ENCODE measurements around the gene CYBC1. TPM values are rescaled to one million over a fixed set of nuclear protein-coding genes. Genes with fewer than 3 reads are reported as not detected.
A peak's percentile ranks its signal among the peaks of the same experiment; 100 is the strongest.

Gene CYBC1
- total and polyA plus RNA-seq, 7 experiments from 2014 or later = 112 to 385 (median 181) TPM

GRCh38 chr17:82428546-82428945 is 22.0 kb downstream of the CYBC1 start:
- no peaks in the 10 kb centered on the region for H3K9me3 ChIP-seq (ENCODE audit: control insufficient read depth in 2 of 3, low read length in 3 of 3)
- no peaks in the 10 kb centered on the region for H3K9me3 Mint-ChIP-seq
- peaks cover 0 to 24% (median 8%) of the 10 kb centered on the region in 5 donors for H3K36me3 Mint-ChIP-seq
- DNase-seq (no peak), ATAC-seq (no peak)
- CTCF ChIA-PET = no interaction called here
- intact Hi-C loops (cut with micrococcal nuclease) = no loop called here
- H3K4me3 Mint-ChIP-seq = no peak overlapping the region
- no peaks in the 10 kb centered on the region for H3K27me3 Mint-ChIP-seq
- H3K27ac Mint-ChIP-seq = peak overlapping the region in 1 of 9 donors; percentile 18
- peaks cover 0 to 13% (median 0%) of the 10 kb centered on the region in 3 experiments for H3K36me3 ChIP-seq (ENCODE audit: control insufficient read depth in 2 of 3, insufficient read depth in 3 of 3, low read length in 3 of 3)
- H3K4me1 ChIP-seq (ENCODE audit: control insufficient read depth in 2 of 2, insufficient read depth in 2 of 2, low read length in 2 of 2) = no peaks in the 10 kb centered on the region
- no peak overlapping the region for H3K4me3 ChIP-seq (ENCODE audit: low read length)
- no peak overlapping the region for H3K27ac ChIP-seq (ENCODE audit: low read depth, low read length)
- POLR2A ChIA-PET = no interaction called here
- peaks cover 17 to 23% (median 20%) of the 10 kb centered on the region in 7 donors for H3K4me1 Mint-ChIP-seq
- H3K27me3 ChIP-seq (ENCODE audit: control insufficient read depth in 2 of 2, insufficient read depth in 2 of 2, low read length in 2 of 2) = no peaks in the 10 kb centered on the region

- Mint-ChIP-seq H3K27ac (peak overlapping the region in 3 of 9 donors; percentile 37 to 52 (median 50)), H3K4me1 (peaks cover 19 to 32% (median 25%) of the 10 kb centered on the region in 7 donors), H3K27me3 (no peaks in the 10 kb centered on the region), H3K4me3 (no peak overlapping the region), H3K36me3 (peaks cover 4 to 44% (median 33%) of the 10 kb centered on the region in 5 donors), H3K9me3 (peaks cover 0 to 3% (median 0%) of the 10 kb centered on the region in 11 donors)
- H3K27me3 ChIP-seq (ENCODE audit: control insufficient read depth in 2 of 2, insufficient read depth in 2 of 2, low read length in 2 of 2) = no peaks in the 10 kb centered on the region
- CTCF ChIA-PET = no interaction called here
- peaks cover 0 to 6% of the 10 kb centered on the region in 2 donors for H3K4me1 ChIP-seq (ENCODE audit: control insufficient read depth in 2 of 2, insufficient read depth in 2 of 2, low read length in 2 of 2)
- POLR2A ChIA-PET = no interaction called here
- no peak overlapping the region for H3K4me3 ChIP-seq (ENCODE audit: low read length)
- ATAC-seq (no peak), DNase-seq (no peak)
- intact Hi-C loops (cut with micrococcal nuclease) = no loop called here
- H3K9me3 ChIP-seq (ENCODE audit: control insufficient read depth in 2 of 3, low read length in 3 of 3) = no peaks in the 10 kb centered on the region
- H3K36me3 ChIP-seq (ENCODE audit: control insufficient read depth in 2 of 3, insufficient read depth in 3 of 3, low read length in 3 of 3) = peaks cover 0 to 17% (median 4%) of the 10 kb centered on the region in 3 experiments
- no peak overlapping the region for H3K27ac ChIP-seq (ENCODE audit: low read depth, low read length)
These were observed 25.7 kb downstream of the CYBC1 start for GRCh38 chr17:82424863-82425159.

GRCh38 chr17:82424001-82424862 is 26.3 kb downstream of the CYBC1 start:
- DNase-seq (peak; percentile 25 to 51 (median 41)), ATAC-seq (peak; percentile 67)
- Histone ChIP-seq H3K9me3 (ENCODE audit: control insufficient read depth in 2 of 3, low read length in 3 of 3) (no peaks in the 10 kb centered on the region), H3K4me1 (ENCODE audit: control insufficient read depth in 2 of 2, insufficient read depth in 2 of 2, low read length in 2 of 2) (peaks cover 0 to 8% of the 10 kb centered on the region in 2 donors), H3K27ac (ENCODE audit: low read depth, low read length) (no peak overlapping the region), H3K36me3 (ENCODE audit: control insufficient read depth in 2 of 3, insufficient read depth in 3 of 3, low read length in 3 of 3) (peaks cover 0 to 14% (median 4%) of the 10 kb centered on the region in 3 experiments), H3K27me3 (ENCODE audit: control insufficient read depth in 2 of 2, insufficient read depth in 2 of 2, low read length in 2 of 2) (no peaks in the 10 kb centered on the region), H3K4me3 (ENCODE audit: low read length) (no peak overlapping the region)
- ChIA-PET CTCF (no interaction called here), POLR2A (no interaction called here)
- peak overlapping the region in 4 of 9 donors; percentile 24 to 52 (median 44) for H3K27ac Mint-ChIP-seq
- H3K36me3 Mint-ChIP-seq = peaks cover 4 to 43% (median 29%) of the 10 kb centered on the region in 5 donors
- intact Hi-C loops (cut with micrococcal nuclease) = no loop called here
- no peak overlapping the region for H3K4me3 Mint-ChIP-seq
- H3K4me1 Mint-ChIP-seq = peaks cover 19 to 32% (median 25%) of the 10 kb centered on the region in 7 donors
- no peaks in the 10 kb centered on the region for H3K27me3 Mint-ChIP-seq
- H3K9me3 Mint-ChIP-seq = peaks cover 0 to 3% (median 0%) of the 10 kb centered on the region in 11 donors

GRCh38 chr17:82419540-82419939 is 31.0 kb downstream of the CYBC1 start:
- Histone ChIP-seq H3K4me1 (ENCODE audit: control insufficient read depth in 2 of 2, insufficient read depth in 2 of 2, low read length in 2 of 2) (peaks cover 5 to 15% of the 10 kb centered on the region in 2 donors), H3K27ac (ENCODE audit: low read depth, low read length) (peak overlapping the region; percentile 94), H3K9me3 (ENCODE audit: control insufficient read depth in 2 of 3, low read length in 3 of 3) (no peaks in the 10 kb centered on the region), H3K4me3 (ENCODE audit: low read length) (peak overlapping the region; percentile 89), H3K36me3 (ENCODE audit: control insufficient read depth in 2 of 3, insufficient read depth in 3 of 3, low read length in 3 of 3) (peaks cover 0 to 13% (median 4%) of the 10 kb centered on the region in 3 experiments), H3K27me3 (ENCODE audit: control insufficient read depth in 2 of 2, insufficient read depth in 2 of 2, low read length in 2 of 2) (no peaks in the 10 kb centered on the region)
- Mint-ChIP-seq H3K36me3 (peaks cover 4 to 37% (median 31%) of the 10 kb centered on the region in 5 donors), H3K9me3 (peaks cover 0 to 3% (median 0%) of the 10 kb centered on the region in 11 donors), H3K4me3 (peak overlapping the region; percentile 78 to 89 (median 84)), H3K27ac (peak overlapping the region; percentile 80 to 92 (median 86)), H3K27me3 (no peaks in the 10 kb centered on the region), H3K4me1 (peaks cover 19 to 44% (median 29%) of the 10 kb centered on the region in 7 donors)
- ChIA-PET POLR2A (interaction anchor here (0.7 to 3.2 kb wide), 10 partner anchors 8 to 122 kb away, joined by 3 to 19 read pairs (median 5); partner anchors contain the start of genes FOXK2 and NARF), CTCF (interaction anchor here (0.6 to 0.9 kb wide), 2 partner anchors 74 to 444 kb away, joined by 3 read pairs; no protein-coding TSS in a partner anchor)
- ATAC-seq (no peak), DNase-seq (peak in 2 of 9 donors; percentile 22 to 30)
- intact Hi-C loops (cut with micrococcal nuclease) = loop anchor here (1.0 to 5.0 kb wide), 7 partner anchors 30 to 397 kb away; partner anchors contain the start of genes CENPX (in 1 of the 2), LRRC45 (in 1 of the 2) and TBCD (in 1 of the 2)

GRCh38 chr17:82418001-82418986 is 32.3 kb downstream of the CYBC1 start, which contains the start of the genes HEXD and OGFOD3:
TSS of gene HEXD (plus strand) at chr17:82418347. CDS start at chr17:82419800, 1,453 bp downstream.
TSS of gene OGFOD3 (minus strand) at chr17:82418586. CDS start at chr17:82418485, 101 bp downstream.
- H3K36me3 Mint-ChIP-seq = peaks cover 4 to 40% (median 32%) of the 10 kb centered on the region in 5 donors

More at GRCh38 chr17:82418001-82418986, 32.3 kb downstream of the CYBC1 start, which contains the start of the genes HEXD and OGFOD3:
- Mint-ChIP-seq H3K4me3 (peak within 1 kb of the TSS; percentile 78 to 89 (median 84)), H3K27ac (peak within 1 kb of the TSS; percentile 80 to 92 (median 86)), H3K9me3 (peaks cover 0 to 3% (median 0%) of the 10 kb centered on the region in 11 donors), H3K4me1 (peaks cover 23 to 42% (median 31%) of the 10 kb centered on the region in 7 donors), H3K27me3 (no peaks in the 10 kb centered on the region)
- intact Hi-C loops (cut with micrococcal nuclease) = loop anchor here (1.0 to 5.0 kb wide), 12 partner anchors 32 to 396 kb away; partner anchors contain the start of genes LRRC45 (in 2 of the 2), NARF (in 2 of the 2), CENPX (in 1 of the 2) and CYBC1 (in 1 of the 2)
- H3K4me3 ChIP-seq (ENCODE audit: low read length) = peak within 1 kb of the TSS; percentile 89
- ATAC-seq = peak; percentile 94
- H3K4me1 ChIP-seq (ENCODE audit: control insufficient read depth in 2 of 2, insufficient read depth in 2 of 2, low read length in 2 of 2) = peaks cover 5 to 20% of the 10 kb centered on the region in 2 donors
- no peaks in the 10 kb centered on the region for H3K27me3 ChIP-seq (ENCODE audit: control insufficient read depth in 2 of 2, insufficient read depth in 2 of 2, low read length in 2 of 2)
- H3K27ac ChIP-seq (ENCODE audit: low read depth, low read length) = peak within 1 kb of the TSS; percentile 94
- DNase-seq = peak; percentile 78 to 96 (median 92)
- H3K9me3 ChIP-seq (ENCODE audit: control insufficient read depth in 2 of 3, low read length in 3 of 3) = no peaks in the 10 kb centered on the region
- CTCF ChIA-PET = interaction anchor here (0.6 kb wide), 2 partner anchors 255 to 458 kb away, joined by 3 to 4 read pairs; no protein-coding TSS in a partner anchor
- POLR2A ChIA-PET = interaction anchor here (0.6 to 3.2 kb wide), 14 partner anchors 9 to 189 kb away, joined by 3 to 19 read pairs (median 4); partner anchors contain the start of genes FOXK2 and NARF
- H3K36me3 ChIP-seq (ENCODE audit: control insufficient read depth in 2 of 3, insufficient read depth in 3 of 3, low read length in 3 of 3) = peaks cover 0 to 20% (median 4%) of the 10 kb centered on the region in 3 experiments

Measured in naive thymus-derived CD4-positive, alpha-beta T cell (primary cell).